Measurements from ENCODE around the gene ISG20L2. TPM values are rescaled to one million over a fixed set of nuclear protein-coding genes. Genes with fewer than 3 reads are reported as not detected.

Gene ISG20L2
- total RNA-seq, 1 donor from 2014 or later = 35.3 TPM

DNA sequence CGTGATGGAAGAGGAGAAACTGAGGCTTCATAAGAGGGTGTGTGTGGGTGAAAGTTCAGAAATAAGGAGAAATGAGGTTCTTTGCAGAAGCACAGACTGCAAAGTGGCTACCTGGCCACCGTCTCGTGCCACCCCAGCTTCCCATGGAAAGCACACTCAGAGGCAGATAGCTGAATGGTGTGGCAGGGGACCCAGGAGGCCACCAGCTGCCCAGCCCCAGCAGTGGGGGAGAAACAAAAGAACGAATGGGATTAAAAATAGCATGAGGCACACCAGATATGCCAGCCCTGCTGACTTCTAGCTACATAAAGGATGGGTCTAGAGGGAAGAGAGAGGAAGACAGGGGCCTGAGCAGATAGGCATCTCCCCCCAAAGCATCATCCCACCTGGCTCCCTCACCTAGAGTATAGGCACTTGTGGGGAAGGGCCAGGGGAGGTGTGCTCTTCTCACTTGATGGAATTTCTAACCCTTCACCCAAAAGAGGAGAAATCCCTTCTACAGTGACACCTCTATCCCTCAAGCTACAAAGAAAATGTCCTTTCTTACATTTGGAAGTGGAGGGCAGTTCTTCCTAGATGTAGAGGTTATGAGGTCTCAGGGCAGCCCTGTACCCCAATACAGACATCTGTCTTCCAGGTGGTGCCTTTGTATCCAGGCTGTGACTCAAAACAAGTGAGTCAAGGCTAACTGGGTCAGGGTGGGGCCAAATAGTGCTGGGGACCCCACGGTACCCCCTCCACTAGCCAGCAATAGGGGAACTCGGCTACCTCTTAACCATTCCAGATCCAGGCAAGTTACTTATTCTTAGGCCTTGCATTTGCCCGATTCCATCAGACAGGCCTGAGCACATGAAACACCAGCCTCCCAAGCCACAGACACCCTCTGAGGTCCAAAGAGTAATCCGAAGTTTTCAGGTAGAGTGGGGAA, 19.4 kb upstream of the ISG20L2 start:
- peak overlapping the region; percentile 96 for H3K4me3 Mint-ChIP-seq
- H3K36me3 Mint-ChIP-seq = peaks cover 8% of the 10 kb centered on the region
- DNase-seq (ENCODE audit: extremely low spot score, unreplicated experiment) = no peak
- no peaks in the 10 kb centered on the region for H3K27me3 Mint-ChIP-seq
- TF ChIP-seq CTCF (conservative IDR thresholded peaks at IDR 0.05) = no peak
- peaks cover 36% of the 10 kb centered on the region for H3K4me1 Mint-ChIP-seq (ENCODE audit: unreplicated experiment)
- H3K27ac Mint-ChIP-seq = peak overlapping the region; percentile 99
- no peaks in the 10 kb centered on the region for H3K9me3 Mint-ChIP-seq

- Mint-ChIP-seq H3K27me3 (no peaks in the 10 kb centered on the region), H3K36me3 (peaks cover 8% of the 10 kb centered on the region), H3K27ac (peak overlapping the region; percentile 99), H3K4me1 (ENCODE audit: unreplicated experiment) (peaks cover 39% of the 10 kb centered on the region), H3K4me3 (peak overlapping the region; percentile 96), H3K9me3 (no peaks in the 10 kb centered on the region)
- DNase-seq (ENCODE audit: extremely low spot score, unreplicated experiment) = peak; percentile 89
- peak; percentile 59 for TF ChIP-seq CTCF (conservative IDR thresholded peaks at IDR 0.05)
These were observed 18.4 kb upstream of the ISG20L2 start for GRCh38 chr1:156746728-156747631.

DNA sequence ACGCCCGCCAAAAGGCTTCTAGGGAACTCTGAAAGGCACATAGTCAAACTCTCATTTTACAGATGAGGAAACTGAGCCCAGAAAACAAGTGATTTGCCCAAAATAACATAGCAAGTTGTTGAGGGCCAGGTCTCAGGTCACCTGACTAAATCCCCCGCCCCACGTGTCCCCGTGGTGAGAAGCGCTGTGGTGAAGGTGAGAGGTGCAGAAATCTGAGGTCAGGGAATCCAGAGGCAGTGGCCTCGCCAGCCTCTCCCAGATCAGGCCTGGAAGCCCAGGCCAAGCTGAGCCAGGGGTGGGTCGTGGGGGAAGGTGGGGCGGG, 17.8 kb upstream of the ISG20L2 start:
- Mint-ChIP-seq H3K36me3 (peaks cover 9% of the 10 kb centered on the region), H3K27me3 (no peaks in the 10 kb centered on the region), H3K4me3 (peak overlapping the region; percentile 95), H3K9me3 (no peaks in the 10 kb centered on the region), H3K4me1 (ENCODE audit: unreplicated experiment) (peaks cover 42% of the 10 kb centered on the region), H3K27ac (peak overlapping the region; percentile 99)
- DNase-seq (ENCODE audit: extremely low spot score, unreplicated experiment) = no peak
- TF ChIP-seq CTCF (conservative IDR thresholded peaks at IDR 0.05) = no peak

GRCh38 chr1:156745881-156746280, 17.3 kb upstream of the ISG20L2 start:
- no peak for TF ChIP-seq CTCF (conservative IDR thresholded peaks at IDR 0.05)
- Mint-ChIP-seq H3K4me1 (ENCODE audit: unreplicated experiment) (peaks cover 47% of the 10 kb centered on the region), H3K9me3 (no peaks in the 10 kb centered on the region), H3K4me3 (peak overlapping the region; percentile 95), H3K27me3 (no peaks in the 10 kb centered on the region), H3K36me3 (peaks cover 12% of the 10 kb centered on the region), H3K27ac (peak overlapping the region; percentile 99)
- no peak for DNase-seq (ENCODE audit: extremely low spot score, unreplicated experiment)

DNA sequence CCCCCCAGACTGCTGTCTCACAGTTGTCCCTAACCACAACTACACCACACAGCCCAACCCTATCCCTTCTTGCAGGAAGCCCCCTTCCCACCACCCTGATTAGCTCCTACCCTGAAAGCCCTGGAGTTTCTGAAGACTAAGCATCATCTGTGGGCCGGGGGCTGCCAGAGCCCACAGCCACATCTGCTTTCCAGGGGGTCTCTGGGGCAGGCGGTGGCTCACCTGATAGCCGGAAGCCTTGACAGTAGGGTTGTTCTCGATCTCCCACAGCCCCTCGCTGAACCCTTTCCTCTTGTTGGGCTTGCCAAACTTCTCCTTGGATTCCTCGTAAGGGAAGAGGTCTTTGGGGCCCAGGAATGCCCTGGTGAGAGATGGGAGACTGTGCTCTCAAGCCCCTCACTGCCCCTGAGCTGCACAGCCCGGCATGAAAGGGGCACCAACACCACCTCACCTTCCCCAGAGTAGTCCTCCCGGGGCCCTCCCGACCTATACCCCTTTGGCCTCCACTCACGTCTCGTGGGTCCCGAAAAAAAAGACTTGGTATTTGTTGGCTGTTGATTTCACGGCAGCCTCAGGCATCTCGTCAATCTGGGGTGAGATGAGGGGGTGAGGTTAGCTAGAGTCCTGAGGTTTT, 16.3 kb upstream of the ISG20L2 start:
- Mint-ChIP-seq H3K4me3 (peak overlapping the region; percentile 95), H3K36me3 (peaks cover 12% of the 10 kb centered on the region), H3K27ac (peak overlapping the region; percentile 99), H3K4me1 (ENCODE audit: unreplicated experiment) (peaks cover 55% of the 10 kb centered on the region), H3K27me3 (no peaks in the 10 kb centered on the region), H3K9me3 (no peaks in the 10 kb centered on the region)
- TF ChIP-seq CTCF (conservative IDR thresholded peaks at IDR 0.05) = no peak
- DNase-seq (ENCODE audit: extremely low spot score, unreplicated experiment) = no peak
